ENCODE data around the gene SOX4. TPM values are rescaled to one million over a fixed set of nuclear protein-coding genes. Genes with fewer than 3 reads are reported as not detected.

Gene SOX4
- polyA plus RNA-seq, 1 of the 3 experiments (the other 2 are of a cell fraction) = 5.5 TPM

DNA sequence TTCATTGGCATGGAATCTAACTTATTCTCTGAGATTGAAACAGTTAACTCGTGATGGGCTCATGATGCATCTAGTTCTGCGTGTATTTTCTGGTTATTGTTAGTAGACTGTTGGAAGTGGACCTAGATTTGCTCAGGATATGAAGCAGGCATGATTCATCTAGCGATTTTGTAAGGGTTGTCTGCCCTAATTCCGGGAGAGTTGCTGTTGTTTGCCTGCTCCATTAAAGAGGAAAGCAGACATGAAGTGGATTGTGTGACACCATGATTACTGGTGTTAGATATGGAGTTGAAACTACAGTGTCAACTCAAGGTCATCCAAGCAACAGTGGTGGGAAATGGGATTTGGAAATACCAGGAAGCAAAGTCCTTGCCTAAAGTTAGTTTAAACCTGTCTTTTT lies 41.0 kb downstream of the SOX4 start:
- DNase-seq = no peak
- Histone ChIP-seq H3K27me3 (ENCODE audit: insufficient read depth) (no peaks in the 10 kb centered on the region), H3K36me3 (replicated peaks in 1 of 2; ENCODE audit: control insufficient read depth in 1 of 2, insufficient read depth in 2 of 2, low read length in 1 of 2) (no peaks in the 10 kb centered on the region), H3F3A (replicated peaks; ENCODE audit: insufficient read depth) (peaks cover 25% of the 10 kb centered on the region), H3K9ac (peak overlapping the region; percentile 8; the same call in 1 of the 2 replicates), H4K20me1 (ENCODE audit: insufficient read depth) (no peaks in the 10 kb centered on the region), H3K4me1 (ENCODE audit: control insufficient read depth in 1 of 2, insufficient read depth in 2 of 2, low read depth in 1 of 2, low read length in 1 of 2) (peaks cover 0 to 5% of the 10 kb centered on the region in 2 experiments; a peak in 1 of 4 replicates), H3K27ac (ENCODE audit: low read depth in 2 of 2, low read length in 1 of 2) (peak overlapping the region; percentile 78 to 91; a peak in 3 of 4 replicates), H3K4me3 (ENCODE audit: low read depth in 2 of 2, low read length in 1 of 2) (no peak overlapping the region), H2AFZ (ENCODE audit: low read depth) (no peak overlapping the region), H3K4me2 (peak overlapping the region; percentile 48; the same call in 1 of the 2 replicates), H3K9me2 (no peaks in the 10 kb centered on the region), H3K79me2 (ENCODE audit: insufficient read depth) (no peaks in the 10 kb centered on the region), H3K9me3 (no peaks in the 10 kb centered on the region)
- POLR2A ChIA-PET = no interaction called here
- TF ChIP-seq FOSL2 (IDR thresholded peaks at IDR 0.05; ENCODE audit: borderline replicate concordance, low read depth) (peak; percentile 90), POLR2AphosphoS5 (IDR thresholded peaks at IDR 0.05; ENCODE audit: low read depth, low read length) (peak; percentile 82; the same call in 1 of the 2 replicates), NRF1 (IDR thresholded peaks at IDR 0.05; ENCODE audit: low read depth, low read length) (no peak), CHD2 (IDR thresholded peaks at IDR 0.05; ENCODE audit: low read length, partially characterized antibody) (no peak), MXI1 (IDR thresholded peaks at IDR 0.05; ENCODE audit: low read depth, low read length) (no peak), MEF2A (IDR thresholded peaks at IDR 0.05; ENCODE audit: borderline replicate concordance, low read depth) (peak; percentile 48; the same call in 1 of the 2 replicates), EZH2phosphoT487 (IDR thresholded peaks at IDR 0.05; ENCODE audit: borderline replicate concordance, low read depth) (no peak), TCF12 (IDR thresholded peaks at IDR 0.05) (peak; percentile 93), ELF1 (IDR thresholded peaks at IDR 0.05) (0 out of 2 replicates have a peak, but pooled peaks have one; percentile 34), SIN3A (IDR thresholded peaks at IDR 0.05; ENCODE audit: borderline replicate concordance, low read depth, low read length) (no peak), RXRA (IDR thresholded peaks at IDR 0.05; ENCODE audit: borderline replicate concordance, low read depth) (peak; percentile 81; the same call in 1 of the 2 replicates), TEAD4 (IDR thresholded peaks at IDR 0.05; ENCODE audit: borderline replicate concordance, insufficient read depth) (peak; percentile 51; the same call in 1 of the 2 replicates), NFIC (IDR thresholded peaks at IDR 0.05; ENCODE audit: borderline replicate concordance) (peak; percentile 73; the same call in 1 of the 2 replicates), YY1 (IDR thresholded peaks at IDR 0.05; ENCODE audit: low read depth) (peak; percentile 56; the same call in 1 of the 2 replicates), TAF1 (IDR thresholded peaks at IDR 0.05; ENCODE audit: borderline replicate concordance, low read depth, low read length) (no peak), EP300 (IDR thresholded peaks at IDR 0.05; ENCODE audit: borderline replicate concordance in 1 of 2, low read depth in 1 of 2, low read length in 1 of 2) (peak in 1 of 2 experiments; percentile 92; a peak in 2 of 4 replicates), JUND (IDR thresholded peaks at IDR 0.05) (peak; percentile 87)
- TF ChIP-seq, protein P1, sequence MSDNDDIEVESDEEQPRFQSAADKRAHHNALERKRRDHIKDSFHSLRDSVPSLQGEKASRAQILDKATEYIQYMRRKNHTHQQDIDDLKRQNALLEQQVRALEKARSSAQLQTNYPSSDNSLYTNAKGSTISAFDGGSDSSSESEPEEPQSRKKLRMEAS (IDR thresholded peaks at IDR 0.05; ENCODE audit: low read depth) = peak; percentile 59; the same call in 1 of the 2 replicates
- TF ChIP-seq, protein P2, sequence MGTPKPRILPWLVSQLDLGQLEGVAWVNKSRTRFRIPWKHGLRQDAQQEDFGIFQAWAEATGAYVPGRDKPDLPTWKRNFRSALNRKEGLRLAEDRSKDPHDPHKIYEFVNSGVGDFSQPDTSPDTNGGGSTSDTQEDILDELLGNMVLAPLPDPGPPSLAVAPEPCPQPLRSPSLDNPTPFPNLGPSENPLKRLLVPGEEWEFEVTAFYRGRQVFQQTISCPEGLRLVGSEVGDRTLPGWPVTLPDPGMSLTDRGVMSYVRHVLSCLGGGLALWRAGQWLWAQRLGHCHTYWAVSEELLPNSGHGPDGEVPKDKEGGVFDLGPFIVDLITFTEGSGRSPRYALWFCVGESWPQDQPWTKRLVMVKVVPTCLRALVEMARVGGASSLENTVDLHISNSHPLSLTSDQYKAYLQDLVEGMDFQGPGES (IDR thresholded peaks at IDR 0.05; ENCODE audit: low read depth, low read length) = no peak
- TF ChIP-seq, protein P3, sequence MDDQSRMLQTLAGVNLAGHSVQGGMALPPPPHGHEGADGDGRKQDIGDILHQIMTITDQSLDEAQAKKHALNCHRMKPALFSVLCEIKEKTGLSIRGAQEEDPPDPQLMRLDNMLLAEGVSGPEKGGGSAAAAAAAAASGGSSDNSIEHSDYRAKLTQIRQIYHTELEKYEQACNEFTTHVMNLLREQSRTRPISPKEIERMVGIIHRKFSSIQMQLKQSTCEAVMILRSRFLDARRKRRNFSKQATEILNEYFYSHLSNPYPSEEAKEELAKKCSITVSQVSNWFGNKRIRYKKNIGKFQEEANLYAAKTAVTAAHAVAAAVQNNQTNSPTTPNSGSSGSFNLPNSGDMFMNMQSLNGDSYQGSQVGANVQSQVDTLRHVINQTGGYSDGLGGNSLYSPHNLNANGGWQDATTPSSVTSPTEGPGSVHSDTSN (IDR thresholded peaks at IDR 0.05) = peak; percentile 88
- TF ChIP-seq, protein P4, sequence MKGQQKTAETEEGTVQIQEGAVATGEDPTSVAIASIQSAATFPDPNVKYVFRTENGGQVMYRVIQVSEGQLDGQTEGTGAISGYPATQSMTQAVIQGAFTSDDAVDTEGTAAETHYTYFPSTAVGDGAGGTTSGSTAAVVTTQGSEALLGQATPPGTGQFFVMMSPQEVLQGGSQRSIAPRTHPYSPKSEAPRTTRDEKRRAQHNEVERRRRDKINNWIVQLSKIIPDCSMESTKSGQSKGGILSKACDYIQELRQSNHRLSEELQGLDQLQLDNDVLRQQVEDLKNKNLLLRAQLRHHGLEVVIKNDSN (IDR thresholded peaks at IDR 0.05; ENCODE audit: borderline replicate concordance, low read depth) = no peak
- TF ChIP-seq, protein P5, sequence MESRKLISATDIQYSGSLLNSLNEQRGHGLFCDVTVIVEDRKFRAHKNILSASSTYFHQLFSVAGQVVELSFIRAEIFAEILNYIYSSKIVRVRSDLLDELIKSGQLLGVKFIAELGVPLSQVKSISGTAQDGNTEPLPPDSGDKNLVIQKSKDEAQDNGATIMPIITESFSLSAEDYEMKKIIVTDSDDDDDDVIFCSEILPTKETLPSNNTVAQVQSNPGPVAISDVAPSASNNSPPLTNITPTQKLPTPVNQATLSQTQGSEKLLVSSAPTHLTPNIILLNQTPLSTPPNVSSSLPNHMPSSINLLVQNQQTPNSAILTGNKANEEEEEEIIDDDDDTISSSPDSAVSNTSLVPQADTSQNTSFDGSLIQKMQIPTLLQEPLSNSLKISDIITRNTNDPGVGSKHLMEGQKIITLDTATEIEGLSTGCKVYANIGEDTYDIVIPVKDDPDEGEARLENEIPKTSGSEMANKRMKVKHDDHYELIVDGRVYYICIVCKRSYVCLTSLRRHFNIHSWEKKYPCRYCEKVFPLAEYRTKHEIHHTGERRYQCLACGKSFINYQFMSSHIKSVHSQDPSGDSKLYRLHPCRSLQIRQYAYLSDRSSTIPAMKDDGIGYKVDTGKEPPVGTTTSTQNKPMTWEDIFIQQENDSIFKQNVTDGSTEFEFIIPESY (IDR thresholded peaks at IDR 0.05; ENCODE audit: borderline replicate concordance, low read depth) = peak; percentile 57; the same call in 1 of the 2 replicates
- CTCF ChIA-PET = interaction anchor here (0.6 kb wide), 1 partner anchor 639 kb away, joined by 3 read pairs; no protein-coding TSS in a partner anchor
- WGBS (ENCODE audit: low lambda C conversion rate) = 0% methylated on average over 4 of the region's 4 CpGs
